Esophagus muscularis mucosa (tissue), 3 donors: ENCODE measurements around the gene TNFSF13.

Experiments used
- POLR2A ChIP-seq: fragments of 450-650 bp; IDR thresholded peaks from one replicate; pipeline ENCODE4 v1.6.1; 2017; ENCODE audit warnings: antibody characterized with exemption, moderate library complexity, mild to moderate bottlenecking, low read depth
- POLR2AphosphoS5 ChIP-seq, 2 donors: sonication (generic); formaldehyde crosslinking; IDR thresholded peaks; one replicate each; pipeline ENCODE4 v1.6.1; 2017; ENCODE audit warnings: antibody characterized with exemption in 2 of 2
- TF ChIP-seq, protein P1 (sequence below), 3 experiments: fragments of 200-600 bp in 2 of 3; fragments of 450-650 bp in 1 of 3; sonication (generic) in 2 of 3; IDR thresholded peaks; one replicate each; pipeline ENCODE4 v1.5.1; 2017 to 2019; ENCODE audit warnings: antibody characterized with exemption in 3 of 3, mild to moderate bottlenecking in 2 of 3, moderate library complexity in 1 of 3

DNA sequence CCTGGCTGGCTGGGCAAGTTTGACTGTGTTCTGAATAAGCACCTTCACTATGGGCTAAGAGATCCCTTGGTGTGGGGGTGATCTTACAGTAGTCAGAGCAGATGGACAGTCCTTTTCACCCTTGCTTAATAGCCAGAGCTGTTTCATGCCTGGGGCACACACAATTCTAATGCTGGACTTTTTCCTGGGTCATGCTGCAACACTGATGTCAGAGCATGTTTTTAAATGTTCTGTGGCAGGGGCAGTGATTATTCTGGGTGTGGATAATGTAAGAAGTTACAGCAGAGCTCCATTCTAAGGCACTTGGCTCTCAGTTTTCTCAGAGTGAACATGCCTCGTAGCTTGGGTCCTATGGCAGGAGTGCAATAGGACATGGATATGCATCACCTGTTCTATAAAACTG is 16.9 kb downstream of the TNFSF13 start:
- TF ChIP-seq POLR2A (no peak), POLR2AphosphoS5 (IDR thresholded peaks at IDR 0.05) (no peak)
- TF ChIP-seq, protein P1, sequence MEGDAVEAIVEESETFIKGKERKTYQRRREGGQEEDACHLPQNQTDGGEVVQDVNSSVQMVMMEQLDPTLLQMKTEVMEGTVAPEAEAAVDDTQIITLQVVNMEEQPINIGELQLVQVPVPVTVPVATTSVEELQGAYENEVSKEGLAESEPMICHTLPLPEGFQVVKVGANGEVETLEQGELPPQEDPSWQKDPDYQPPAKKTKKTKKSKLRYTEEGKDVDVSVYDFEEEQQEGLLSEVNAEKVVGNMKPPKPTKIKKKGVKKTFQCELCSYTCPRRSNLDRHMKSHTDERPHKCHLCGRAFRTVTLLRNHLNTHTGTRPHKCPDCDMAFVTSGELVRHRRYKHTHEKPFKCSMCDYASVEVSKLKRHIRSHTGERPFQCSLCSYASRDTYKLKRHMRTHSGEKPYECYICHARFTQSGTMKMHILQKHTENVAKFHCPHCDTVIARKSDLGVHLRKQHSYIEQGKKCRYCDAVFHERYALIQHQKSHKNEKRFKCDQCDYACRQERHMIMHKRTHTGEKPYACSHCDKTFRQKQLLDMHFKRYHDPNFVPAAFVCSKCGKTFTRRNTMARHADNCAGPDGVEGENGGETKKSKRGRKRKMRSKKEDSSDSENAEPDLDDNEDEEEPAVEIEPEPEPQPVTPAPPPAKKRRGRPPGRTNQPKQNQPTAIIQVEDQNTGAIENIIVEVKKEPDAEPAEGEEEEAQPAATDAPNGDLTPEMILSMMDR (IDR thresholded peaks at IDR 0.05) = no peak
